HepG2 (cell line): ENCODE results near the gene ERMARD. TPM values are rescaled to one million over a fixed set of nuclear protein-coding genes. Genes with fewer than 3 reads are reported as not detected.
A peak's percentile ranks its signal among the peaks of the same experiment; 100 is the strongest.

Experiments used
- CERS6 ChIP-seq: sonication (generic); formaldehyde crosslinking; IDR thresholded peaks from 2 replicates; pipeline ENCODE4 v1.5.0; 2020; ENCODE audit warnings: missing genetic modification reagents
- HDAC6 ChIP-seq: fragments of 200-600 bp; sonication (generic); IDR thresholded peaks from 2 replicates; pipeline ENCODE4 v1.7.0; 2017; ENCODE audit warnings: mild to moderate bottlenecking, antibody characterized with exemption, low read length, low read depth
- HMGA1 ChIP-seq: sonication (generic); formaldehyde crosslinking; conservative IDR thresholded peaks from 2 replicates; pipeline ENCODE4 v1.4.0; 2020; ENCODE audit warnings: missing genetic modification reagents
- KAT7 ChIP-seq: IDR thresholded peaks from 2 replicates; pipeline ENCODE4 v1.6.1; 2018; ENCODE audit warnings: borderline replicate concordance, missing compliant biosample characterization
- MYPOP ChIP-seq: sonication (generic); formaldehyde crosslinking; IDR thresholded peaks from 2 replicates; pipeline ENCODE4 v1.8.1; 2023; ENCODE audit warnings: mild to moderate bottlenecking, moderate library complexity, missing genetic modification reagents
- NFE2L1 ChIP-seq: sonication (generic); formaldehyde crosslinking; IDR thresholded peaks from 2 replicates; pipeline ENCODE4 v1.4.0; 2020; ENCODE audit warnings: missing genetic modification reagents, mild to moderate bottlenecking, borderline replicate concordance
- NR1H2 ChIP-seq: sonication (generic); formaldehyde crosslinking; IDR thresholded peaks from 2 replicates; pipeline ENCODE4 v1.8.1; 2022; ENCODE audit warnings: low read depth, missing genetic modification reagents, borderline replicate concordance
- RAD21 ChIP-seq: fragments of 450-650 bp; formaldehyde crosslinking; IDR thresholded peaks from 2 replicates; pipeline ENCODE4 v1.5.0; 2020; ENCODE audit warnings: mild to moderate bottlenecking
- REPIN1 ChIP-seq: sonication (generic); formaldehyde crosslinking; IDR thresholded peaks from 2 replicates; pipeline ENCODE4 v1.8.0; 2022; ENCODE audit warnings: missing genetic modification reagents, low read depth, mild to moderate bottlenecking, borderline replicate concordance
- RFXANK ChIP-seq: IDR thresholded peaks from 2 replicates; pipeline ENCODE4 v1.6.1; 2016
- TCF12 ChIP-seq, 2 experiments: fragments of 450-650 bp in 1 of 2; sonication (generic) in 1 of 2; formaldehyde crosslinking in 1 of 2; IDR thresholded peaks; 2 replicates each; pipeline versions ENCODE4 v1.6.1 to v1.8.0; 2017 to 2022; ENCODE audit warnings: antibody characterized with exemption in 1 of 2, mild to moderate bottlenecking in 1 of 2, missing genetic modification reagents in 1 of 2, moderate library complexity in 1 of 2
- TRIM24 ChIP-seq: sonication (generic); formaldehyde crosslinking; IDR thresholded peaks from 2 replicates; pipeline ENCODE4 v1.8.0; 2022; ENCODE audit warnings: mild to moderate bottlenecking, missing genetic modification reagents
- ZKSCAN8 ChIP-seq: IDR thresholded peaks from 2 replicates; pipeline ENCODE4 v1.6.1; 2016; ENCODE audit warnings: borderline replicate concordance, missing genetic modification reagents, missing compliant biosample characterization
- ZNF296 ChIP-seq: sonication (generic); formaldehyde crosslinking; conservative IDR thresholded peaks from 2 replicates; pipeline ENCODE4 v1.5.0; 2020; ENCODE audit warnings: mild to moderate bottlenecking, missing genetic modification reagents
- ZNF468 ChIP-seq: sonication (generic); formaldehyde crosslinking; IDR thresholded peaks from 2 replicates; pipeline ENCODE4 v1.8.0; 2022; ENCODE audit warnings: mild to moderate bottlenecking, moderate library complexity, missing genetic modification reagents
- ZNF713 ChIP-seq: sonication (generic); formaldehyde crosslinking; IDR thresholded peaks from 2 replicates; pipeline ENCODE4 v1.4.0; 2020; ENCODE audit warnings: mild to moderate bottlenecking, missing genetic modification reagents
- ZSCAN5A ChIP-seq: sonication (generic); formaldehyde crosslinking; IDR thresholded peaks from 2 replicates; pipeline ENCODE4 v1.8.0; 2022; ENCODE audit warnings: mild to moderate bottlenecking, missing genetic modification reagents, borderline replicate concordance
- polyA plus RNA-seq, 8 experiments: library from polyadenylated mRNA; depleted of rRNA in 3 of 8; stranded (reverse) in 7 of 8; unstranded in 1 of 8; fragments of >200 nt; fragmentation: Illumina TruSeq in 4 of 8; extraction: Trizol in 4 of 8; gene quantifications; 2 replicates each; pipeline versions ENCODE4 v1.2.1 to v1.2.3, GENCODE V29; 2011 to 2016; ENCODE audit warnings: low read depth in 4 of 8, missing spikeins in 1 of 8, mixed read lengths in 1 of 8; ENCODE audit not compliant: insufficient read depth in 1 of 8
- total RNA-seq, 5 experiments: library from RNA; depleted of rRNA; stranded (reverse); fragments of >200 nt; fragmentation: Illumina TruSeq; extraction: Trizol; gene quantifications; 2 replicates each; pipeline ENCODE4 v1.2.3, GENCODE V29; 2016; ENCODE audit warnings: low read depth in 1 of 5
- TF ChIP-seq, protein P1 (sequence below): sonication (generic); formaldehyde crosslinking; IDR thresholded peaks from 2 replicates; pipeline ENCODE4 v1.5.0; 2020; ENCODE audit warnings: missing genetic modification reagents, mild to moderate bottlenecking, borderline replicate concordance
- TF ChIP-seq, protein P2 (sequence below): IDR thresholded peaks from 2 replicates; pipeline ENCODE4 v1.6.1; 2016; ENCODE audit warnings: control low read depth
- TF ChIP-seq, protein P3 (sequence below): sonication (generic); formaldehyde crosslinking; IDR thresholded peaks from 2 replicates; pipeline ENCODE4 v1.4.0; 2020; ENCODE audit warnings: missing genetic modification reagents

The ERMARD gene
- total and polyA plus RNA-seq, 2 of the 13 experiments (the other 11 are each of a cell fraction or from before 2014, with no cell fraction given), result 8.8 to 10.7 TPM

GRCh38 chr6:169725125-169726048, 26.0 kb upstream of the ERMARD start (continued):
- TF ChIP-seq, protein P1, sequence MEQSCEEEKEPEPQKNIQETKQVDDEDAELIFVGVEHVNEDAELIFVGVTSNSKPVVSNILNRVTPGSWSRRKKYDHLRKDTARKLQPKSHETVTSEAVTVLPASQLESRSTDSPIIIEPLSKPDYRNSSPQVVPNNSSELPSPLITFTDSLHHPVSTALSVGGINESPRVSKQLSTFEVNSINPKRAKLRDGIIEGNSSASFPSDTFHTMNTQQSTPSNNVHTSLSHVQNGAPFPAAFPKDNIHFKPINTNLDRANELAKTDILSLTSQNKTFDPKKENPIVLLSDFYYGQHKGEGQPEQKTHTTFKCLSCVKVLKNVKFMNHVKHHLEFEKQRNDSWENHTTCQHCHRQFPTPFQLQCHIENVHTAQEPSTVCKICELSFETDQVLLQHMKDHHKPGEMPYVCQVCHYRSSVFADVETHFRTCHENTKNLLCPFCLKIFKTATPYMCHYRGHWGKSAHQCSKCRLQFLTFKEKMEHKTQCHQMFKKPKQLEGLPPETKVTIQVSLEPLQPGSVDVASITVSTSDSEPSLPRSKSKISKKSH (CRISPR knock-in tag), result peak; percentile 33; the same call in 1 of the 2 replicates
- no peak for TF ChIP-seq ZNF468 (CRISPR knock-in tag)
- TF ChIP-seq HMGA1, result no peak
- TF ChIP-seq RFXANK (CRISPR knock-in tag), result no peak
- TF ChIP-seq RAD21, result no peak
- TF ChIP-seq ZSCAN5A, result peak; percentile 46; the same call in 1 of the 2 replicates
- no peak; the same call in 1 of the 2 replicates for TF ChIP-seq ZNF296 (CRISPR knock-in tag)
- TF ChIP-seq ZNF713 (CRISPR knock-in tag), result peak; percentile 79; the same call in 1 of the 2 replicates
- no peak; the same call in none of the 2 replicates for TF ChIP-seq REPIN1
- no peak for TF ChIP-seq TCF12 (IDR thresholded peaks at IDR 0.05)
- TF ChIP-seq TCF12 (CRISPR knock-in tag; IDR thresholded peaks at IDR 0.05), result no peak; the same call in 1 of the 2 replicates
- no peak for TF ChIP-seq TRIM24 (CRISPR knock-in tag)
- TF ChIP-seq NR1H2, result no peak
- TF ChIP-seq HDAC6, result no peak
- TF ChIP-seq, protein P2, sequence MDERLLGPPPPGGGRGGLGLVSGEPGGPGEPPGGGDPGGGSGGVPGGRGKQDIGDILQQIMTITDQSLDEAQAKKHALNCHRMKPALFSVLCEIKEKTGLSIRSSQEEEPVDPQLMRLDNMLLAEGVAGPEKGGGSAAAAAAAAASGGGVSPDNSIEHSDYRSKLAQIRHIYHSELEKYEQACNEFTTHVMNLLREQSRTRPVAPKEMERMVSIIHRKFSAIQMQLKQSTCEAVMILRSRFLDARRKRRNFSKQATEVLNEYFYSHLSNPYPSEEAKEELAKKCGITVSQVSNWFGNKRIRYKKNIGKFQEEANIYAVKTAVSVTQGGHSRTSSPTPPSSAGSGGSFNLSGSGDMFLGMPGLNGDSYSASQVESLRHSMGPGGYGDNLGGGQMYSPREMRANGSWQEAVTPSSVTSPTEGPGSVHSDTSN (CRISPR knock-in tag), result no peak; the same call in 1 of the 2 replicates
- TF ChIP-seq, protein P3, sequence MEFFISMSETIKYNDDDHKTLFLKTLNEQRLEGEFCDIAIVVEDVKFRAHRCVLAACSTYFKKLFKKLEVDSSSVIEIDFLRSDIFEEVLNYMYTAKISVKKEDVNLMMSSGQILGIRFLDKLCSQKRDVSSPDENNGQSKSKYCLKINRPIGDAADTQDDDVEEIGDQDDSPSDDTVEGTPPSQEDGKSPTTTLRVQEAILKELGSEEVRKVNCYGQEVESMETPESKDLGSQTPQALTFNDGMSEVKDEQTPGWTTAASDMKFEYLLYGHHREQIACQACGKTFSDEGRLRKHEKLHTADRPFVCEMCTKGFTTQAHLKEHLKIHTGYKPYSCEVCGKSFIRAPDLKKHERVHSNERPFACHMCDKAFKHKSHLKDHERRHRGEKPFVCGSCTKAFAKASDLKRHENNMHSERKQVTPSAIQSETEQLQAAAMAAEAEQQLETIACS (CRISPR knock-in tag), result no peak
- TF ChIP-seq MYPOP (CRISPR knock-in tag), result peak; percentile 37
- peak; percentile 66; the same call in 1 of the 2 replicates for TF ChIP-seq ZKSCAN8
- no peak for TF ChIP-seq CERS6 (CRISPR knock-in tag)
- TF ChIP-seq KAT7 (CRISPR knock-in tag), result peak; percentile 33; the same call in 1 of the 2 replicates
- TF ChIP-seq NFE2L1 (CRISPR knock-in tag), result no peak
